GM19324 (cell line): ENCODE data around the gene ST6GAL2.

Source experiments
- ATAC-seq: cut with Tn5 transposase; IDR thresholded peaks from one replicate; pipeline ENCODE4 v1.9.1; 2021; ENCODE audit warnings: mild to moderate bottlenecking, moderate library complexity; ENCODE audit not compliant: unreplicated experiment, low FRiP score

ST6GAL2 gene

GRCh38 chr2:106831241-106831640 is 54.7 kb downstream of the ST6GAL2 start:
- ATAC-seq = no peak

GRCh38 chr2:106830191-106830590 is 55.8 kb downstream of the ST6GAL2 start:
- ATAC-seq = no peak

DNA sequence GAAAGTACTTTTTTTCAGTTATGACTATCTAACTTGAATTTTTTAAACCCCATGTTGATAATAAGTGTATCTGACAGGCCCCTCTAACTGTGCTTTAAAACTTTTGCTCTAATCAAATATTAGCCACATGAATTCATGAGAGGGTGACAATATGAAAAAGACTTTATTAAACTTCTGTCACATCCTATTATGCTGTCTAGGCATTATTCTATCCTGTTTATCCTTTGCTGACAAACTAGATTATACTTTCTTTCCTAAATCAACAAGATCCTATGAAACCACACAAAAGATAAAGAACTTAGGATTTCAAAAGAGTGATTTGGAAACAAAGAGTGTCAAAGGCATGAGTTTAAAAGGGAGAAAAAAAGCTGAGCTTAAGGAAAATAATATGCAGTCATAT is 57.8 kb downstream of the ST6GAL2 start:
- no peak for ATAC-seq

GRCh38 chr2:106827158-106827557 is 58.8 kb downstream of the ST6GAL2 start:
- no peak for ATAC-seq

DNA sequence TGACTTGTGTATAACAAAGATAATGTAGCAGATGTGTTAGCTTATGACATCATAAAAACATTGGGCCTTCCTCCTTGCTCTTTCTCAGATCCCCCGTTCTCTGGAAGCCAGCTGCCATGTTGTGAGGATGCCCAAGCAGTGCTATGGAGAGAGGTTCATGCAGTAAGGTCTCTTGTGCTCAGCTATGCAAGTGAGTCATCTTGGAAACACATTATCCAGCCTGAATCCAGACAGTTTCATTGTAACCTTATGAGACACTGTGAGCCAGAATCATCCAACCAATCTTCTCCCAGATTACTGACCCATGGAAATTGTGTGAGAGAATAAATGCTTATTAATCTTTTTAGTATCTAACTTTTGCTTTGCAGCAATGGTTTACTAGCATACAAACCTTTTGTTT is 60.8 kb downstream of the ST6GAL2 start:
- no peak for ATAC-seq

GRCh38 chr2:106816974-106817373 is 69.0 kb downstream of the ST6GAL2 start:
- no peak for ATAC-seq

GRCh38 chr2:106812841-106813240 is 73.1 kb downstream of the ST6GAL2 start:
- ATAC-seq = no peak

DNA sequence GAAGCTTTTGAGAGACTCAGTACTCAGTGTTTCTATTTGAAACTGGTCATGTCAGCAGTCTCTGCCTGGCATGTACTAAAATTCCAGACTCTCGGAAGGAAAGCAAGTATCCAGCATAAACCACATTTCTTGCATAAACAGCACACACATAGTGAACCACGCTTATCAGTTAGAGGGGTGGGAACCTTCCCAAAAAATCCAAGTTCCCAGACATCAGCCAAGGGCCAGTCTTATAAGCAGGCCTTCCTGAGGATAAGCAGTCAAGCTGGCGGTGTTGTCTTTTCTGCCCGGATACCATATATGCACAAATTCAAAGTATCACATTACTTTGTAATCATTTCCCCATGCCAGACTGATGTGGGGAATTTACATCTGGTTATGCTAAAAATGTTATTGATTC is 73.6 kb downstream of the ST6GAL2 start:
- ATAC-seq = no peak

DNA sequence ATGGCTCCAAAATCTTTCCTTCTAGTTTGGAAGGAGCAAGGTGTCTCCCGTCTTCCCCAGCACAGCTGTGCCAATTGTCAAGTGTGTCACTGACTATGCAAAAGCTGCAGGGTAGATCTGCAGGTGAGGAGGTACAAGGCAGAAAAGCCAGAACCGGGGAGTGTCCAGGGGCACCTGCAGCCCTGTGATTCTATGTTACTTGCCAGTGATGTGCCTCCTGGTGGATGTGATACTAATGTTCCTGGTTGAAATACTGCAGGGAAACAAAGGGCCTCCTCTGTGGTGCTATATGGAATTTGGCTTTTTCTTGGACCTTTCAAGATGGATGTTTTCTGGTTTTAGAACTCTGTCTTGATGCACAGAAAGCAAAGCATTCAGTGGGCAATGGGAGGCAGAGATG is 80.3 kb downstream of the ST6GAL2 start:
- ATAC-seq = no peak

DNA sequence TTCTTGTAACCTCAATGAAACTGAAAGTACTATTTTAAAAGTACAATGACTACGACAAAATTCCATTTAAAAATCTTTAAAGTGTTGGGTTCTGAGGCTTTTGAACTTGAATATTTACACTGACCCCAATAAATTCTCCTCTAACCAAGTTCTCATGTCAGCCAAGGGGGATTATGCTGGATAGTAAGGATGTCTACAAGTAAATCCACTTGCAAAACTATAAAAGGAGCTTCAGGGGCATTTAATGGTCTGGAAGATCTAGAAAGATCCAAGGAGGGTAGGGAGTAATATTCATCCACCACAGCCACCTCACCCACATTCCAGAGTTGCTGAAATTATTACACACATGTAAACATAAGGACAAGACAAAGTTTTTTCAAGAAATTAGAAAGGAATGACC is 81.8 kb downstream of the ST6GAL2 start:
- ATAC-seq = no peak

GRCh38 chr2:106800976-106801655 is 84.9 kb downstream of the ST6GAL2 start:
- no peak for ATAC-seq

DNA sequence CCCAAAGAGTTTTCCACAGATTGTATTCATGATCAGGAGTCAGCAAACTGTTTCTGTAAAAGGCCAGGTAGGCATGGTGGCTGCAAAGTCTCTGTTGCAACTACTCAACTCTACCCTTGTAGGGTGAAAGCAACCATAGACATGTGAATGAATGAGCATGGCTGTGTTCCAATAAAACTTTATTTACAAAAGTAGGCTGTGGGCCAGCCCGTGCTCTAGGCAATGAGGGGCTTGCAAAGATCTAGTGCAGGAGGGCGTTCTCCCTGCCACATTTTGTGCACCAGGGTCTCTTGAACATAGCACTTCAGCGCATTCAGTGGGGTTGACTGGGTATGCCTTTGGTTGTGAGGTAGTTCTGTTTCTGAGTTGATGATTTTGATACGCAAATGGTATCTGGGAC is 85.8 kb downstream of the ST6GAL2 start:
- ATAC-seq = no peak

- ATAC-seq = no peak
These were observed 87.0 kb downstream of the ST6GAL2 start for GRCh38 chr2:106798826-106799552.

- no peak for ATAC-seq
These were observed 88.5 kb downstream of the ST6GAL2 start for GRCh38 chr2:106797494-106797893.

- no peak for ATAC-seq
These were observed 93.3 kb downstream of the ST6GAL2 start for GRCh38 chr2:106792671-106793070.

- no peak for ATAC-seq
These were observed 96.8 kb downstream of the ST6GAL2 start for GRCh38 chr2:106789185-106789584.

DNA sequence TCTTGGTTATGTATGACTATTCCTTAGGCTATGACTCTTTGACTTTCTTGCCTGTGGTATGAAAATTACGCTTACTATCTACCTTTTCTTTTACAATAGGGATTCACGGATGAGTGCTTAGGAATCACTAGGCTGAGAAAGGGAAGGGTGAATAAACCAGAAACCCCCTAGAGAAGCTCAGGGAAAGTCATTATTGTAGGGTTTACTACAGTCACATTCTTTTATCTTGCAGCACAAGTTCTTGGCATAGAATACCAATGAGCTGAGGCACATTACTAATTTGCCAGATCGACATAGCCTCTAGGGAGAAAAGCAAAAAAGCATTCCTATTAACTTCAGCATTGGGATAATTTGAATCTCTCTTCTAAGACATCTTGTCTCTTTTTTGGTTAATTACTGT is 103.3 kb downstream of the ST6GAL2 start:
- ATAC-seq = no peak

GRCh38 chr2:106781196-106781595 is 104.8 kb downstream of the ST6GAL2 start:
- no peak for ATAC-seq

DNA sequence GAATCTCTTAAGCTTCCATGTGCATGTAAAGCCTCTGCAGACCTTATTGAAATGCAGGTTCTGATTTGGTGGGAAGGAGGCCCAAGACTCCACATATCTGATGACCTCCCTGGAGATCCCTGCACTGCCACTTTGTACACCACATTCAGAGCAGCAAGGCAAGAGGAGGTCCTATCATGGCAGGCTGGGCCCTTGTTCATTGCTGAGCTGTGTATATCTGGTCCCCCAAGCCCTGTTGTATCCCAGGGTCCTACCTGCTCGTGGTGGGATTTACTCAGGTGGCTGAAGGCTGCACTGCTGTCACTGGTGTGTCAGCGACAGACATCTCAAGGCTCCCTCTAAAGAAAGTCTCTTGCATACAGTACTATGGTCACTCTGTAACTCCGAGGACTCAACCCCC is 114.2 kb downstream of the ST6GAL2 start:
- no peak for ATAC-seq

GRCh38 chr2:106770986-106771385 is 115.0 kb downstream of the ST6GAL2 start:
- no peak for ATAC-seq

DNA sequence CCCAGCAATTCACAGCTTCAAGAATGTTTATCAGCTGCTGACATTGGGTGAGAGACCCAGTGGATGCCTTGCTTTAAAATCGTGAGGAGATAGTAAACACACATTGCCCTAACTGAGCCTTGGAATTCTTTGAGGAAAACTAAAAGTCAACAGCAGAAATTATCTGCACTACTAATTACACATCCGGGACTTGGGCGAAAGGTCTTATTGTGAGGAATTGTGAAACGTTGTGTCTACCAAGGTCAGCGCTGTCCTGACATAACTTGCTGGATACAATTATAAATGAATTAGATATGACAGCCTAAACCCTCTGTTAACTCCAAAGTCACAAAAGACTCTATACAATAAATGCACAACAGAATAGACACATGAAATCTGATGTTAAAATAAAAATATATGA is 121.4 kb downstream of the ST6GAL2 start:
- no peak for ATAC-seq

DNA sequence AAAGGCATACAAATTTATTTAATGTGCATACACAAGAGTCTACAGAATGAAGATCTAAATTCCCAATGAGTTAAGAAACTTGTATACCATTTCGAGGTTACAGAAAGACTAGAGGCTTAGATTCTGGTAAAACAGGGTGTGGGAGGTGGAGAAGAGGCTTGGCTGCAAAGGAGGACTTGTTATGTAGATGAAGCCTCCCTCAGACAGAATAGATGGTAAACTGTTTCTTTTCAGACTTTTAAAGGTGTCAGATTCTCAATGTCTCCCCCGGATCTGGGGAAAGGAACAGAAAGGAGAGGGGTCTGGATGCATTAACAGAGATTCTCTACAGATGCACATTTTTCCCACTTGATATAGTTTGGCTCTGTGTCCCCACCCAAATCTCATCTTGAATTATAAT is 126.0 kb downstream of the ST6GAL2 start:
- no peak for ATAC-seq
